NCI-H69 (cell line): ENCODE measurements around the gene PTN.
"Not testable (repeated sequence)": the region's sequence is repeated elsewhere in the genome, so short reads cannot be mapped to it uniquely, and the experiment has no call there.

ENCODE experiments used
- DNase-seq: peaks from one replicate; lab custom pipeline; 2025; lab: John Stamatoyannopoulos, UW

The PTN gene

DNA sequence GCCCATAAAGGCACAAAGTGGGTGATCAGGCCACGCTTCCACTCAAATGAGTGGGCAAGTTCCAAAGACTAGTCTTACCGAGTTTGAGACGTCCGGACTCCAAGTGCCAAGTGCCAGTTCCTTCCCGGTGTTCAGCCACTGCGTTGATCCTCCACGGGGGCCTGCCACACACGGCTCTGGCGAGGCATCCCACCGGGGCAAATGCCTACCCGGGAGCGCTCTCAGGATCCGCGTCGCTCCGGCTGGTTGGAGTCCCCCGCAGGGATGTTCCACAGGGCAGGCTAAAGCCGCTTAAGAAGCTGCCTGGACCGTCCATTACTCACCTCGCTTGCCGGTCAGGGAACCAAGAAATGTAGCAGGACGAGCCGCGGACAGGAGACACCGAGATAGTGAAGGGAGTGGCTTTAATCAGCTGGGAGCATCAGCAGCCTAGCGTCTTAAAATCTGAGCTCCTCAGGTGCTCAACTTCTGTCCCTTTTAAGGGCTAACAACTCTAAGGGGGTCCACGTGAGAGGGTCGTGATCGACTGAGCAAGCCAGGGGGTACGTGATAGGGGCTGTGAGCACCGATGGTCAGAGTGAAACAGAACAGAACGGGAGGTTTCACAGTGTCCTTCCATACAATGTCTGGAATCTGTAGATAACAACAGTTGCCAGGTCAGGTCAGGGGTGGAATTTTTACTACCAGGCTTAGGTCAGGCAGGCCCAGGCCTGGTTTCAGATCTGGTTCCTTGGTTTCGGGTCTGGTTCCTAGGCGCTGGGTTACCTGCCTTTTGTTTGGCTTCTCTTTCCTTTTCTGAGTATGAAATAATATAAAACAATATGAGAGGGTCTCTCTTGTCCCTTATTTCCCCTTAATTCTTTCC, 75.3 kb downstream of the PTN start:
- DNase-seq = not testable (repeated sequence)

- peak; percentile 46 for DNase-seq
These were observed 76.8 kb downstream of the PTN start for GRCh38 chr7:137266764-137267163.

DNA sequence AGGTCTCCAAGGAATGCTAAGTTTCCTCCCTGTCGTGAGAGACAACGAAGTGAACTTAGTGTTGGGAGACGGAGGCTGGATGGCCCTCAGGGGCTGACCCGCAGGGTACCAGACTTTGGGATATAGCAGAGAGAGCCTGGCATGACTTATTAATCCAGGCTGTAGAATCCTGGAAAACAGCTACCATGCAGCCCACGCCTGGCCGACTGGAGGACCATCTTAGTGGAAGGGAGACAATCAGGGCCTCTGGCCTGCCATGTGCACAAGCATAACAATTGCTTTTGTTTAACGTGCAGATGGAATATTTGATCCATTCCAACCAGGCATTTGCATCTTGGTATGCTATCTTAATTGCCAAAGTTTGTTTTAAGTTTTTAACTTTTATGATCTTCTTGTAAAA, 78.1 kb downstream of the PTN start:
- DNase-seq = not testable (repeated sequence)

GRCh38 chr7:137262599-137262998, 80.9 kb downstream of the PTN start:
- no peak for DNase-seq

- DNase-seq = peak; percentile 41
These were observed 85.0 kb downstream of the PTN start for GRCh38 chr7:137258552-137258951.

DNA sequence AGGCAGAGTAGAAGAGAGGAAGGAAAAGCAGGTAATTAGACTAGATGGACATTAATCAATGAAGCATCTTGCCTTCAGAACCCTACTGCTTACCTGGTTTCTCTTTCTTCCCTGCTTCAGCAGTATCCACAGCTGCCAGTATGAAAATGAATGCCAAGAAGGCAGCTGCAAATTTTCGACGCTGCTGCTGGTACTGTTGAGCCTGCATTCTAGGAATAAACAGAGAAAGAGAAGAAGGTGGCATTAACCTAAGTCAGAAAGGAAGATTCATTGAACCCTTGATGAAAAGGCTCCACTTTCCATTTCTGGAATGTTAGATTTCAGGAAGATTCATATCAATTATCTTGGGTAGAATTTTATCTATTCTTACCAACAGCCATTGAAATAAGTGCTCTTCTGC, 88.8 kb downstream of the PTN start:
- DNase-seq = no peak

DNA sequence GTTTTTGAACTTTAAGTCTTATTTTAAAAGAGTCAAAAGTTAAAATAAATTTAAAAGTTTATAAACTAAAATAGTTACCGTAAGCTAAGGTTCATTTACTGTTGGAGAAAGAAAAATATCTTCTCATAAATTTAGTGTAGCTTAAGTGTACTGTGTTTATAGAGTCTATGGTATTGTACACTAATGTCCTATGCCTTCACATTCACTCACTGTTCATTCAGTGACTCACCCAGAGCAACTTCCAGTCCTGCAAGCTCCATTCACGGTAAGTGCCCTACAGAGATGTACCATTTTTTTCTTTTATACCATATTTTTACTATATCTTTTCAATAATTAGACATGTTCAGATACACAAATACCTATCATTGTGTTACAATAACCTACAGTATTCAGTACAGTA, 97.6 kb downstream of the PTN start:
- DNase-seq = no peak

- no peak for DNase-seq
These were observed 98.3 kb downstream of the PTN start for GRCh38 chr7:137245186-137245585.

DNA sequence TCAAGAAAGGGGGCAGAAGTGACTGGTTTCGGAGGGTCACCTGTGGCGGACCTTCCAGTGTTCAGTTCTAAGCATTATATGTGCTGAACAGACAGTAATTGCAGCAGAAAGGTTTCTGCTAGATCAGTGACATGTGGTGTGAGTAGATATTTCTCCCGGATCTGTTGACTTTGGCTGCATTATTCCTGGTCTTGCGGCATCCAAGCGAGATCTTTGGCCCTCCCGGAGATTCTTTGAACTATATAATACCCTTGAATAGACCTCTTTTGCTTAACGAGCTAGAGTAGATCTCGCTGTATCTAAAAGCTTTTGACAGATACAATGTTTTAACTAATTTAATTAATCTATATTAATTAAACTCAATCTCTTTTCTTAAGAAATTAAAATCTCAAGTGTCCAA, 99.8 kb downstream of the PTN start:
- peak; percentile 18 for DNase-seq

DNA sequence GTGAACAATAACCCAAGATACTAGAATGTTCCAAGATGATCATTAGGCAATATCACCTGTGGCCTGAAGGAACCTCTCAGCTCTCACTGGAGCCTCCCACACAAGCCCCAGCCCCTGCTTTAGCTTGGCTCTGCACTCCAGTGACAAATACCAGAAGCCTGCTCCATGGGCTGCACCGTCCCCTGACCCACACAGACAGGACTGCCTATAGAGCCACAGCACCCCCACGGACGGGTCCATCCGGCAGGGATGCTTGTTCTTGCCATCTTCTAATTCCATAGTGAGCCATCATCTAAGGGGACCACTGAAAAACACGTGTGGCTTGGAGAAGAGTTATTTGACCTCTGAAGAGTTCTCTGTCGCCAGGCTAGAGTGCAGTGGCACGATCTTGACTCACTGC, 100.9 kb downstream of the PTN start:
- no peak for DNase-seq

DNA sequence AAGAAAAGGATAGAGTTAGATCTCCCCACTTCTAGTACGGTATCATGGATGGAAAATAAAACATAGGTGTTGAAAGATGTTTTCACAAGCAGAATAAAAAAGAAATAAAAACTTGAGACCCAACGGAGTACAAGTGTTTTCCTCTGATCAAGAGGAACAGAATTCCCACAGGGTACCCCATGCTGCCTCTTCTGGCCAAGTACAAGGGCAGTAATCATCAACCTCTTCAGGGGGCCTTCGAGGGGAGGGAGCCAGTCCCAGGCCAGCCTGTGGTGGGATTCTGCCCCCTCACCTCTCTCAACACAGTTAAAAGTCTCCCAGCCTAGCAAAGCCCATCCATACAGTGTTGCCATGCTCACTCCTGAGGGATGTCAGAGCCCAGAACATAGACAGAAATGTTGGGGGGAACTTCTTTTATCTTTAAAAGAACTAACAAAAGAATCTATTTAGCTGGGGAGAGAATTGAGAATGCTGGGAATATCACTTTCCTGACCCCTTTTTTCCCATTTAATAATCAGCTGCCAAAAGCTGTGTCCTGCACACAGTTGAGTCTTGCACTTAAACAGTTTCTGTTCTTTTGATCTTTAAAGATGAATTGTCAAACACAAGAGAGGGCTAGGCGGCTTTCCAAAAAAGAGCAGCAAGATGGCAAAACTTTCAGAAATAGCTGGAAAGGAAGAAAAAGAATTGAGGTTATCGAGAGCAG, 101.7 kb downstream of the PTN start:
- no peak for DNase-seq

- DNase-seq = not testable (repeated sequence)
These were observed 104.3 kb downstream of the PTN start for GRCh38 chr7:137239186-137239585.

DNA sequence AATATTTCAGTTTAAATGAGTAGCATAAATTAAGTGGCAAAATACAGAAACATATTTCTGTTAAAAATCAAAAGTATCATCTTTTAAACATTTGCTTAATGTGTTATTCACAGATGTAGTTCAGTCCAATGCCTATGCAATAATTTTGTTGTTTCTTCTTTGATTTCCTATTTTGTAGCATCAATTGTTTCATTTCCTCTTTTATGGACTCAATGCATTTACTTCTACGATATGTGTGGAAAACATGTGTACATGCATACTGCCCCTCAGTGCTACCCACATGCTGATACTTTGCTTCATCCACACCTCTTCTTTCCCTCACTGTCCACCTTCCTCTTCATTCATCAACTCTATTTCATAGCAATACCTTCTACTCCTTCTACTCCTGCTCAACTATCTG, 108.1 kb downstream of the PTN start:
- no peak for DNase-seq

- no peak for DNase-seq
These were observed 112.4 kb downstream of the PTN start for GRCh38 chr7:137231167-137231566.

- DNase-seq = no peak
These were observed 122.1 kb downstream of the PTN start for GRCh38 chr7:137221467-137221866.

- no peak for DNase-seq
These were observed 129.8 kb downstream of the PTN start for GRCh38 chr7:137213744-137214143.

- DNase-seq = no peak
These were observed 134.2 kb downstream of the PTN start for GRCh38 chr7:137209151-137209817.

DNA sequence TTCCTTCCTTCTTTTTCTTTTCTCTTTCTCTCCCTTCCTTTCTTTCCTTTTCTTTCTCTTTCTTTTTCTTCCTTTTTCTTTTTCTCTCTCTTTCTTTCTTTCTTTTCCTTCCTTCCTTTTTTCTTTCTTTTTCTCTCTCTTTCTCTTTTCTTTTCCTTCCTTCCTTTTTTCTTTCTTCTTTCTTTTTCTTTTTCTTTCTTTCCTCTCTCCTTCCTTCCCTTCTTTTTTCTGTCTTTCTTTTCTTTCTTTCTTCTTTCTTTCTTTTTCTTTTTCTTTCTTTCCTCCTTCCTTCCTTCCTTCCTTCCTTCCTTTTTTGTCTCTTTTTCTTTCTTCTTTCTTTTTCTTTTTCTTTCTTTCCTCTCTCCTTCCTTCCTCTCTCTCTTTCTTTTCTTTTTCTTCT, 136.8 kb downstream of the PTN start:
- no peak for DNase-seq

- no peak for DNase-seq
These were observed 139.3 kb downstream of the PTN start for GRCh38 chr7:137204246-137204645.

GRCh38 chr7:137203351-137203750, 140.2 kb downstream of the PTN start:
- no peak for DNase-seq

GRCh38 chr7:137196648-137197047, 146.9 kb downstream of the PTN start:
- DNase-seq = no peak

GRCh38 chr7:137195996-137196395, 147.5 kb downstream of the PTN start:
- DNase-seq = no peak

DNA sequence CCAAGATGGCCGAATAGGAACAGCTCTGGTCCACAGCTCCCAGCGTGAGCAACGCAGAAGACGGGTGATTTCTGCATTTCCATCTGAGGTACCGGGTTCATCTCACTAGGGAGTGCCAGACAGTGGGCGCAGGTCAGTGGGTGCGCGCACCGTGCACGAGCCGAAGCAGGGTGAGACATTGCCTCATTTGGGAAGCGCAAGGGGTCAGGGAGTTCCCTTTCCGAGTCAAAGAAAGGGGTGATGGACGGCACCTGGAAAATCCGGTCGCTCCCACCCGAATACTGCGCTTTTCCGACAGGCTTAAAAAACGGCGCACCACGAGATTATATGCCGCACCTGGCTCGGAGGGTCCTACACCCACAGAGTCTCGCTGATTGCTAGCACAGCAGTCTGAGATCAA, 161.9 kb downstream of the PTN start:
- peak; percentile 63 for DNase-seq
